ENCODE results near the gene ZNF184. TPM values are rescaled to one million over a fixed set of nuclear protein-coding genes. Genes with fewer than 3 reads are reported as not detected.

Gene ZNF184
- total RNA-seq, 1 experiment from 2014 or later: 7.1 TPM

DNA sequence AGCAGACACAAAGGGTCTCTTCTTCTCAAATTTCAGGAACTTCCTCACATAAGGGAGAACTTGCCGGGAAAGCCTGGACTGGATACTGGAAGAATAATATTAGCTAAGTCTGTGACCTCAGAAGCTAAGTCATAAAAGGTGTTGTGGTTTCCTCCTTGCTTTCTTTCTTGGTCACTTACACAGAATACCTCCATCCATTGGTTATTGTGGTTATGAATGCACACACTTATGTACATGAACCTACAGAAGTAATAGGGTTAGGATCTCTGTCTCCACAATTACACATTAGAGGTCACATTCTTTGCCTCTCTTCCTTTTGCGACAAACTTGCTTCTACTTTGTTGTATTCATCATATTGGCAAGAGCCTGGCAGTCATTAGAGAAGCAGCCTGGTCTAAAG, 43.9 kb downstream of the ZNF184 start:
- no peak for DNase-seq (ENCODE audit: low spot score)
- Mint-ChIP-seq H3K4me3 (no peak overlapping the region), H3K4me1 (no peaks in the 10 kb centered on the region), H3K36me3 (no peaks in the 10 kb centered on the region), H3K9me3 (peaks cover 12% of the 10 kb centered on the region), H3K27ac (no peak overlapping the region), H3K27me3 (ENCODE audit: low read depth) (peaks cover 14% of the 10 kb centered on the region)
- ChIA-PET CTCF (no interaction called here), POLR2A (no interaction called here)
- TF ChIP-seq GABPB1 (CRISPR knock-in tag; IDR thresholded peaks at IDR 0.05) (no peak), TCF7 (CRISPR knock-in tag; IDR thresholded peaks at IDR 0.05; ENCODE audit: low read depth) (no peak), FOXK1 (CRISPR knock-in tag; IDR thresholded peaks at IDR 0.05) (no peak), JUN (CRISPR knock-in tag; IDR thresholded peaks at IDR 0.05) (no peak), TP53 (CRISPR knock-in tag; IDR thresholded peaks at IDR 0.05) (no peak), FOXP1 (CRISPR knock-in tag; IDR thresholded peaks at IDR 0.05; ENCODE audit: borderline replicate concordance) (no peak), ZNF416 (CRISPR knock-in tag; IDR thresholded peaks at IDR 0.05) (no peak), IRF2 (CRISPR knock-in tag; IDR thresholded peaks at IDR 0.05; ENCODE audit: borderline replicate concordance, low read depth) (no peak), MXD4 (CRISPR knock-in tag; IDR thresholded peaks at IDR 0.05; ENCODE audit: borderline replicate concordance) (no peak)
- TF ChIP-seq, protein P1, sequence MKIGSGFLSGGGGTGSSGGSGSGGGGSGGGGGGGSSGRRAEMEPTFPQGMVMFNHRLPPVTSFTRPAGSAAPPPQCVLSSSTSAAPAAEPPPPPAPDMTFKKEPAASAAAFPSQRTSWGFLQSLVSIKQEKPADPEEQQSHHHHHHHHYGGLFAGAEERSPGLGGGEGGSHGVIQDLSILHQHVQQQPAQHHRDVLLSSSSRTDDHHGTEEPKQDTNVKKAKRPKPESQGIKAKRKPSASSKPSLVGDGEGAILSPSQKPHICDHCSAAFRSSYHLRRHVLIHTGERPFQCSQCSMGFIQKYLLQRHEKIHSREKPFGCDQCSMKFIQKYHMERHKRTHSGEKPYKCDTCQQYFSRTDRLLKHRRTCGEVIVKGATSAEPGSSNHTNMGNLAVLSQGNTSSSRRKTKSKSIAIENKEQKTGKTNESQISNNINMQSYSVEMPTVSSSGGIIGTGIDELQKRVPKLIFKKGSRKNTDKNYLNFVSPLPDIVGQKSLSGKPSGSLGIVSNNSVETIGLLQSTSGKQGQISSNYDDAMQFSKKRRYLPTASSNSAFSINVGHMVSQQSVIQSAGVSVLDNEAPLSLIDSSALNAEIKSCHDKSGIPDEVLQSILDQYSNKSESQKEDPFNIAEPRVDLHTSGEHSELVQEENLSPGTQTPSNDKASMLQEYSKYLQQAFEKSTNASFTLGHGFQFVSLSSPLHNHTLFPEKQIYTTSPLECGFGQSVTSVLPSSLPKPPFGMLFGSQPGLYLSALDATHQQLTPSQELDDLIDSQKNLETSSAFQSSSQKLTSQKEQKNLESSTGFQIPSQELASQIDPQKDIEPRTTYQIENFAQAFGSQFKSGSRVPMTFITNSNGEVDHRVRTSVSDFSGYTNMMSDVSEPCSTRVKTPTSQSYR (CRISPR knock-in tag; IDR thresholded peaks at IDR 0.05): no peak
- TF ChIP-seq, protein P2, sequence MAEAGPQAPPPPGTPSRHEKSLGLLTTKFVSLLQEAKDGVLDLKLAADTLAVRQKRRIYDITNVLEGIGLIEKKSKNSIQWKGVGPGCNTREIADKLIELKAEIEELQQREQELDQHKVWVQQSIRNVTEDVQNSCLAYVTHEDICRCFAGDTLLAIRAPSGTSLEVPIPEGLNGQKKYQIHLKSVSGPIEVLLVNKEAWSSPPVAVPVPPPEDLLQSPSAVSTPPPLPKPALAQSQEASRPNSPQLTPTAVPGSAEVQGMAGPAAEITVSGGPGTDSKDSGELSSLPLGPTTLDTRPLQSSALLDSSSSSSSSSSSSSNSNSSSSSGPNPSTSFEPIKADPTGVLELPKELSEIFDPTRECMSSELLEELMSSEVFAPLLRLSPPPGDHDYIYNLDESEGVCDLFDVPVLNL (CRISPR knock-in tag; IDR thresholded peaks at IDR 0.05; ENCODE audit: borderline replicate concordance, low read depth): no peak
- TF ChIP-seq, protein P3, sequence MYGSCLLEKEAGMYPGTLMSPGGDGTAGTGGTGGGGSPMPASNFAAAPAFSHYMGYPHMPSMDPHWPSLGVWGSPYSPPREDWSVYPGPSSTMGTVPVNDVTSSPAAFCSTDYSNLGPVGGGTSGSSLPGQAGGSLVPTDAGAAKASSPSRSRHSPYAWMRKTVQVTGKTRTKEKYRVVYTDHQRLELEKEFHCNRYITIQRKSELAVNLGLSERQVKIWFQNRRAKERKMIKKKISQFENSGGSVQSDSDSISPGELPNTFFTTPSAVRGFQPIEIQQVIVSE (CRISPR knock-in tag; IDR thresholded peaks at IDR 0.05; ENCODE audit: borderline replicate concordance): no peak
- TF ChIP-seq, protein P4, sequence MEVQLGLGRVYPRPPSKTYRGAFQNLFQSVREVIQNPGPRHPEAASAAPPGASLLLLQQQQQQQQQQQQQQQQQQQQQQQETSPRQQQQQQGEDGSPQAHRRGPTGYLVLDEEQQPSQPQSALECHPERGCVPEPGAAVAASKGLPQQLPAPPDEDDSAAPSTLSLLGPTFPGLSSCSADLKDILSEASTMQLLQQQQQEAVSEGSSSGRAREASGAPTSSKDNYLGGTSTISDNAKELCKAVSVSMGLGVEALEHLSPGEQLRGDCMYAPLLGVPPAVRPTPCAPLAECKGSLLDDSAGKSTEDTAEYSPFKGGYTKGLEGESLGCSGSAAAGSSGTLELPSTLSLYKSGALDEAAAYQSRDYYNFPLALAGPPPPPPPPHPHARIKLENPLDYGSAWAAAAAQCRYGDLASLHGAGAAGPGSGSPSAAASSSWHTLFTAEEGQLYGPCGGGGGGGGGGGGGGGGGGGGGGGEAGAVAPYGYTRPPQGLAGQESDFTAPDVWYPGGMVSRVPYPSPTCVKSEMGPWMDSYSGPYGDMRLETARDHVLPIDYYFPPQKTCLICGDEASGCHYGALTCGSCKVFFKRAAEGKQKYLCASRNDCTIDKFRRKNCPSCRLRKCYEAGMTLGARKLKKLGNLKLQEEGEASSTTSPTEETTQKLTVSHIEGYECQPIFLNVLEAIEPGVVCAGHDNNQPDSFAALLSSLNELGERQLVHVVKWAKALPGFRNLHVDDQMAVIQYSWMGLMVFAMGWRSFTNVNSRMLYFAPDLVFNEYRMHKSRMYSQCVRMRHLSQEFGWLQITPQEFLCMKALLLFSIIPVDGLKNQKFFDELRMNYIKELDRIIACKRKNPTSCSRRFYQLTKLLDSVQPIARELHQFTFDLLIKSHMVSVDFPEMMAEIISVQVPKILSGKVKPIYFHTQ (CRISPR knock-in tag; IDR thresholded peaks at IDR 0.05): no peak
- TF ChIP-seq, protein P5, sequence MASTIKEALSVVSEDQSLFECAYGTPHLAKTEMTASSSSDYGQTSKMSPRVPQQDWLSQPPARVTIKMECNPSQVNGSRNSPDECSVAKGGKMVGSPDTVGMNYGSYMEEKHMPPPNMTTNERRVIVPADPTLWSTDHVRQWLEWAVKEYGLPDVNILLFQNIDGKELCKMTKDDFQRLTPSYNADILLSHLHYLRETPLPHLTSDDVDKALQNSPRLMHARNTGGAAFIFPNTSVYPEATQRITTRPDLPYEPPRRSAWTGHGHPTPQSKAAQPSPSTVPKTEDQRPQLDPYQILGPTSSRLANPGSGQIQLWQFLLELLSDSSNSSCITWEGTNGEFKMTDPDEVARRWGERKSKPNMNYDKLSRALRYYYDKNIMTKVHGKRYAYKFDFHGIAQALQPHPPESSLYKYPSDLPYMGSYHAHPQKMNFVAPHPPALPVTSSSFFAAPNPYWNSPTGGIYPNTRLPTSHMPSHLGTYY (CRISPR knock-in tag; IDR thresholded peaks at IDR 0.05): no peak
- no peak for ATAC-seq

GRCh38 chr6:27428502-27428901, 44.4 kb downstream of the ZNF184 start:
- Mint-ChIP-seq H3K4me1 (no peaks in the 10 kb centered on the region), H3K27me3 (ENCODE audit: low read depth) (peaks cover 12% of the 10 kb centered on the region), H3K36me3 (no peaks in the 10 kb centered on the region), H3K27ac (no peak overlapping the region), H3K4me3 (no peak overlapping the region), H3K9me3 (peaks cover 11% of the 10 kb centered on the region)
- POLR2A ChIA-PET: no interaction called here
- TF ChIP-seq ZNF317 (CRISPR knock-in tag; IDR thresholded peaks at IDR 0.05; ENCODE audit: borderline replicate concordance, low read depth): no peak
- TF ChIP-seq, protein P6, sequence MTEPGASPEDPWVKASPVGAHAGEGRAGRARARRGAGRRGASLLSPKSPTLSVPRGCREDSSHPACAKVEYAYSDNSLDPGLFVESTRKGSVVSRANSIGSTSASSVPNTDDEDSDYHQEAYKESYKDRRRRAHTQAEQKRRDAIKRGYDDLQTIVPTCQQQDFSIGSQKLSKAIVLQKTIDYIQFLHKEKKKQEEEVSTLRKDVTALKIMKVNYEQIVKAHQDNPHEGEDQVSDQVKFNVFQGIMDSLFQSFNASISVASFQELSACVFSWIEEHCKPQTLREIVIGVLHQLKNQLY (CRISPR knock-in tag; IDR thresholded peaks at IDR 0.05): no peak
- no peak for TF ChIP-seq PRRX2 (CRISPR knock-in tag; IDR thresholded peaks at IDR 0.05)
- TF ChIP-seq, protein P1 (CRISPR knock-in tag; IDR thresholded peaks at IDR 0.05): no peak
- TF ChIP-seq NFYB (CRISPR knock-in tag; conservative IDR thresholded peaks at IDR 0.05; ENCODE audit: low read depth): no peak
- ATAC-seq: no peak
- CTCF ChIA-PET: no interaction called here
- DNase-seq (ENCODE audit: low spot score): no peak
